GM12878 (cell line): ENCODE data around the gene OSER1. TPM values are rescaled to one million over a fixed set of nuclear protein-coding genes. Genes with fewer than 3 reads are reported as not detected.

Experiments
- ATAC-seq: fragments of 200-7000 bp; cut with Tn5 transposase; 3 replicates; pipeline ENCODE4 v1.9.1; 2020; ENCODE audit warnings: mild to moderate bottlenecking, moderate library complexity
- BruUV-seq: library from RNA; stranded (reverse); fragments of 400-500 nt; replicated peaks from 2 replicates; lab custom pipeline; 2021; lab: Mats Ljungman, UMichigan
- CTCF ChIA-PET: fragments of 300-600 bp; sonication (Branson Sonifier 250); formaldehyde crosslinking; extraction: SDS; loops from one replicate; lab custom pipeline; 2021; ENCODE audit warnings: inconsistent platforms; lab: Yijun Ruan, JAX
- POLR2A ChIA-PET: fragments of 350-600 bp; formaldehyde crosslinking; extraction: SDS; loops from one replicate; lab custom pipeline; 2021; ENCODE audit warnings: inconsistent platforms; lab: Charles Lee
- RAD21 ChIA-PET: fragments of 300-600 bp; sonication (Branson Sonifier 250); formaldehyde crosslinking; loops from one replicate; lab custom pipeline; 2023; ENCODE audit warnings: antibody characterized with exemption; ENCODE audit not compliant: unreplicated experiment; lab: Charles Lee
- SMC1A ChIA-PET: fragments of 300-600 bp; sonication (Branson Sonifier 250); formaldehyde crosslinking; loops from one replicate; lab custom pipeline; 2023; ENCODE audit not compliant: unreplicated experiment, uncharacterized antibody; lab: Charles Lee
- DNase-seq: peaks from one replicate; pipeline ENCODE4 v3.0.0-alpha.2; 2011; ENCODE audit warnings: low read depth, low spot score
- FAIRE-seq: peaks from 3 replicates; lab custom pipeline; 2011; peaks lifted over from hg19 to GRCh38; lab: Jason Lieb, UNC
- H2AFZ ChIP-seq: 2 replicates; pipeline ENCODE4 v1.6.0; 2011; ENCODE audit warnings: low read depth, low read length, control low read depth; ENCODE audit not compliant: control insufficient read depth
- H3K27ac ChIP-seq: 2 replicates; pipeline ENCODE4 v1.5.1; 2011; ENCODE audit warnings: control low read depth; ENCODE audit not compliant: control insufficient read depth, insufficient read depth
- H3K27me3 ChIP-seq, 2 experiments: replicated peaks in 1 of 2; 2 replicates each; pipeline versions ENCODE4 v1.6.0 to v1.6.1; 2011; ENCODE audit warnings: low read length in 1 of 2; ENCODE audit not compliant: control insufficient read depth in 2 of 2, insufficient read depth in 2 of 2
- H3K36me3 ChIP-seq, 2 experiments: 2 replicates each; pipeline ENCODE4 v1.5.1; 2011; ENCODE audit warnings: low read length in 1 of 2; ENCODE audit not compliant: control insufficient read depth in 2 of 2, insufficient read depth in 2 of 2
- H3K4me1 ChIP-seq: 2 replicates; pipeline ENCODE4 v1.6.1; 2011; ENCODE audit warnings: mild to moderate bottlenecking, low read length, moderate library complexity, mixed read lengths; ENCODE audit not compliant: control insufficient read depth, insufficient read depth
- H3K4me2 ChIP-seq: 2 replicates; pipeline ENCODE4 v1.6.0; 2011; ENCODE audit warnings: control low read depth; ENCODE audit not compliant: control insufficient read depth, insufficient read depth
- H3K4me3 ChIP-seq: fragments of 200-600 bp; sonication (generic); 2 replicates; pipeline ENCODE4 v1.5.1; 2016
- H3K79me2 ChIP-seq: 2 replicates; pipeline ENCODE4 v1.6.0; 2011; ENCODE audit warnings: low read length; ENCODE audit not compliant: control insufficient read depth, insufficient read depth
- H3K9ac ChIP-seq: 2 replicates; pipeline ENCODE4 v1.8.0; 2011; ENCODE audit warnings: low read length, control low read depth, mixed read lengths; ENCODE audit not compliant: control insufficient read depth, insufficient read depth
- H3K9me3 ChIP-seq: replicated peaks from 3 replicates; pipeline ENCODE4 v1.5.1; 2011; ENCODE audit warnings: mild to moderate bottlenecking, low read length; ENCODE audit not compliant: control insufficient read depth, insufficient read depth
- H4K20me1 ChIP-seq: 2 replicates; pipeline ENCODE4 v1.6.0; 2011; ENCODE audit not compliant: control insufficient read depth, insufficient read depth
- CBX5 ChIP-seq: sonication (generic); IDR thresholded peaks from 2 replicates; pipeline ENCODE4 v1.6.1; 2016; ENCODE audit warnings: low read depth, moderate library complexity, mild to moderate bottlenecking, inconsistent platforms
- EGR1 ChIP-seq, 2 experiments: IDR thresholded peaks; 1 replicate in 1 of 2; 2 replicates in 1 of 2; pipeline ENCODE4 v1.6.1; 2011 to 2012; ENCODE audit warnings: low read depth in 2 of 2, low read length in 2 of 2, borderline replicate concordance in 1 of 2, mild to moderate bottlenecking in 1 of 2, moderate library complexity in 1 of 2
- GABPA ChIP-seq: IDR thresholded peaks from 2 replicates; pipeline ENCODE4 v1.6.1; 2014; ENCODE audit warnings: antibody characterized with exemption, low read depth, mild to moderate bottlenecking, inconsistent platforms
- MTA3 ChIP-seq: IDR thresholded peaks from 2 replicates; pipeline ENCODE4 v1.6.1; 2012; ENCODE audit warnings: low read length, inconsistent platforms, borderline replicate concordance
- NFIC ChIP-seq: IDR thresholded peaks from 2 replicates; pipeline ENCODE4 v1.6.1; 2012; ENCODE audit warnings: low read depth, mild to moderate bottlenecking, inconsistent platforms, low read length, moderate library complexity
- NRF1 ChIP-seq: conservative IDR thresholded peaks from 2 replicates; pipeline ENCODE4 v1.6.1; 2011; ENCODE audit warnings: mild to moderate bottlenecking, low read depth, low read length, improper control_type of control experiment
- PBX3 ChIP-seq: IDR thresholded peaks from 2 replicates; pipeline ENCODE4 v1.6.1; 2011; ENCODE audit warnings: mild to moderate bottlenecking, low read depth, low read length, moderate library complexity; ENCODE audit not compliant: insufficient replicate concordance
- RUNX3 ChIP-seq: IDR thresholded peaks from 2 replicates; pipeline ENCODE4 v1.6.1; 2012; ENCODE audit warnings: low read length, inconsistent platforms
- SIN3A ChIP-seq: IDR thresholded peaks from 2 replicates; pipeline ENCODE4 v1.6.1; 2012; ENCODE audit warnings: low read depth, low read length, improper control_type of control experiment
- WRNIP1 ChIP-seq: IDR thresholded peaks from 2 replicates; pipeline ENCODE4 v1.6.1; 2011; ENCODE audit warnings: low read depth, low read length, improper control_type of control experiment, borderline replicate concordance
- ZNF24 ChIP-seq: fragments of 450-650 bp; IDR thresholded peaks from 2 replicates; pipeline ENCODE4 v1.6.1; 2017; ENCODE audit warnings: antibody characterized with exemption, mild to moderate bottlenecking
- ZNF384 ChIP-seq: IDR thresholded peaks from 2 replicates; pipeline ENCODE4 v1.6.1; 2012; ENCODE audit warnings: low read depth, mild to moderate bottlenecking, low read length, improper control_type of control experiment, borderline replicate concordance
- ZSCAN29 ChIP-seq: fragments of 450-650 bp; IDR thresholded peaks from 2 replicates; pipeline ENCODE4 v1.6.1; 2017; ENCODE audit warnings: mild to moderate bottlenecking, moderate library complexity
- WGBS: methylation state at CpG from one replicate; pipeline ENCODE4 v1.1.6; 2016; ENCODE audit warnings: low lambda C conversion rate; ENCODE audit not compliant: insufficient replicate concordance, insufficient coverage; ENCODE audit errors: missing lambda C conversion rate; 5-methylcytosine and 5-hydroxymethylcytosine counted together
- in situ Hi-C: fragments of 300-500 bp; cut with MboI; formaldehyde crosslinking; loops from 9 replicates; pipeline ENCODE4 v1.14.3; 2018; ENCODE audit warnings: mixed read lengths
- intact Hi-C: fragments of 100-400 bp; cut with micrococcal nuclease; formaldehyde crosslinking; loops from one replicate; pipeline ENCODE4 v1.14.2; 2022; ENCODE audit not compliant: unreplicated experiment
- polyA plus RNA-seq, 11 experiments: library from polyadenylated mRNA; depleted of rRNA in 4 of 11; unstranded in 6 of 11; stranded (reverse) in 5 of 11; fragments of >200 nt; fragmentation: Nextera tagmentation in 4 of 11; fragmentation: Illumina TruSeq in 1 of 11; extraction: Ambion mirVana in 4 of 11; extraction: Trizol in 1 of 11; gene quantifications; 1 replicate in 1 of 11; 2 replicates in 10 of 11; pipeline versions ENCODE4 v1.2.1 to v1.2.3, GENCODE V29; 2011 to 2016; ENCODE audit warnings: inconsistent platforms in 2 of 11, missing spikeins in 2 of 11, low read depth in 1 of 11
- total RNA-seq, 4 experiments: library from RNA; depleted of rRNA in 3 of 4; stranded (reverse); fragments of >200 nt in 3 of 4; fragmentation: Illumina TruSeq in 1 of 4; extraction: Trizol in 1 of 4; gene quantifications; 2 replicates each; pipeline versions ENCODE4 v1.2.1 to v1.2.3, GENCODE V29; 2013 to 2021
- TF ChIP-seq, protein P1 (sequence below): fragments of 450-650 bp; IDR thresholded peaks from 2 replicates; pipeline ENCODE4 v1.6.1; 2017; ENCODE audit warnings: antibody characterized with exemption, mild to moderate bottlenecking, moderate library complexity
- TF ChIP-seq, protein P2 (sequence below): fragments of 450-650 bp; IDR thresholded peaks from 2 replicates; pipeline ENCODE4 v1.6.1; 2017; ENCODE audit warnings: borderline replicate concordance

OSER1 gene
- total and polyA plus RNA-seq, 10 of the 15 experiments (the other 5 are each of a cell fraction or from before 2014, with no cell fraction given): 19.3 to 63.8 (median 28.4) TPM

GRCh38 chr20:44181611-44182010 lies 29.0 kb downstream of the OSER1 start (continued):
- TF ChIP-seq SIN3A: no peak
- TF ChIP-seq, protein P1, sequence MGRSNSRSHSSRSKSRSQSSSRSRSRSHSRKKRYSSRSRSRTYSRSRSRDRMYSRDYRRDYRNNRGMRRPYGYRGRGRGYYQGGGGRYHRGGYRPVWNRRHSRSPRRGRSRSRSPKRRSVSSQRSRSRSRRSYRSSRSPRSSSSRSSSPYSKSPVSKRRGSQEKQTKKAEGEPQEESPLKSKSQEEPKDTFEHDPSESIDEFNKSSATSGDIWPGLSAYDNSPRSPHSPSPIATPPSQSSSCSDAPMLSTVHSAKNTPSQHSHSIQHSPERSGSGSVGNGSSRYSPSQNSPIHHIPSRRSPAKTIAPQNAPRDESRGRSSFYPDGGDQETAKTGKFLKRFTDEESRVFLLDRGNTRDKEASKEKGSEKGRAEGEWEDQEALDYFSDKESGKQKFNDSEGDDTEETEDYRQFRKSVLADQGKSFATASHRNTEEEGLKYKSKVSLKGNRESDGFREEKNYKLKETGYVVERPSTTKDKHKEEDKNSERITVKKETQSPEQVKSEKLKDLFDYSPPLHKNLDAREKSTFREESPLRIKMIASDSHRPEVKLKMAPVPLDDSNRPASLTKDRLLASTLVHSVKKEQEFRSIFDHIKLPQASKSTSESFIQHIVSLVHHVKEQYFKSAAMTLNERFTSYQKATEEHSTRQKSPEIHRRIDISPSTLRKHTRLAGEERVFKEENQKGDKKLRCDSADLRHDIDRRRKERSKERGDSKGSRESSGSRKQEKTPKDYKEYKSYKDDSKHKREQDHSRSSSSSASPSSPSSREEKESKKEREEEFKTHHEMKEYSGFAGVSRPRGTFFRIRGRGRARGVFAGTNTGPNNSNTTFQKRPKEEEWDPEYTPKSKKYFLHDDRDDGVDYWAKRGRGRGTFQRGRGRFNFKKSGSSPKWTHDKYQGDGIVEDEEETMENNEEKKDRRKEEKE: no peak
- TF ChIP-seq EGR1 (IDR thresholded peaks at IDR 0.05; ENCODE audit: borderline replicate concordance in 1 of 2, low read depth in 2 of 2, low read length in 2 of 2): no peak
- no peak for TF ChIP-seq ZNF384
- no peak for TF ChIP-seq WRNIP1

DNA sequence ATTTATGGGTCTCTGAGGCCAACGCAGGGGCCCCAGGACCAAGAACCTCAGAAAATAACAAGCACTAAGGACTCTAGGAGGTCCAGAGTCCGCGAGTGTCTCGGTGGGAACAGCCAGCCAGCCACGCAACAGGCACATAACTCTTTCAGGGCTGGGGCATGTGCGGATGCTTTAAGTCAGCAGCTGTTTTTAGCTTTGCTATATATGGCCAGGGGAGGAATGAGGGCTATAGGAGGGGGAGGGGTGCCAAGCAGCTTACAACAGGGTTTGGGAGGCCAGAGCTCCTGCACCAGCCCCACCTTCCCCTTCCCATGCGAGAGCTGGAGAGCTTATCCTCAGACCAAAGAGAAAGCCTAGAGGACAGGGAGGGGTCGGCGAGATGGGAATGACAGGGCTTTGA lies 29.8 kb downstream of the OSER1 start:
- intact Hi-C loops (no loop called here), in situ Hi-C loops (no loop called here)
- no TSS peak for BruUV-seq
- Histone ChIP-seq H3K9me3 (no peaks in the 10 kb centered on the region), H3K4me3 (no peak overlapping the region), H3K27me3 (no peaks in the 10 kb centered on the region; a peak in 3 of 4 replicates), H3K9ac (no peak overlapping the region), H3K36me3 (no peaks in the 10 kb centered on the region), H3K27ac (no peak overlapping the region), H4K20me1 (no peaks in the 10 kb centered on the region), H3K4me1 (no peaks in the 10 kb centered on the region), H2AFZ (no peak overlapping the region), H3K79me2 (no peaks in the 10 kb centered on the region), H3K4me2 (no peak overlapping the region)
- ChIA-PET SMC1A (no interaction called here), CTCF (interaction anchor here (0.6 to 3.2 kb wide), 4 partner anchors 9 to 771 kb away, joined by 3 to 11 read pairs (median 5); no protein-coding TSS in a partner anchor), RAD21 (no interaction called here), POLR2A (no interaction called here)
- WGBS: 24% methylated on average over 9 of the region's 9 CpGs
- DNase-seq (no peak), ATAC-seq (no peak), FAIRE-seq (no peak)
- TF ChIP-seq RUNX3: no peak
- no peak for TF ChIP-seq ZSCAN29
- TF ChIP-seq MTA3: no peak
- no peak for TF ChIP-seq ZNF24
- TF ChIP-seq, protein P1: no peak
- TF ChIP-seq, protein P2, sequence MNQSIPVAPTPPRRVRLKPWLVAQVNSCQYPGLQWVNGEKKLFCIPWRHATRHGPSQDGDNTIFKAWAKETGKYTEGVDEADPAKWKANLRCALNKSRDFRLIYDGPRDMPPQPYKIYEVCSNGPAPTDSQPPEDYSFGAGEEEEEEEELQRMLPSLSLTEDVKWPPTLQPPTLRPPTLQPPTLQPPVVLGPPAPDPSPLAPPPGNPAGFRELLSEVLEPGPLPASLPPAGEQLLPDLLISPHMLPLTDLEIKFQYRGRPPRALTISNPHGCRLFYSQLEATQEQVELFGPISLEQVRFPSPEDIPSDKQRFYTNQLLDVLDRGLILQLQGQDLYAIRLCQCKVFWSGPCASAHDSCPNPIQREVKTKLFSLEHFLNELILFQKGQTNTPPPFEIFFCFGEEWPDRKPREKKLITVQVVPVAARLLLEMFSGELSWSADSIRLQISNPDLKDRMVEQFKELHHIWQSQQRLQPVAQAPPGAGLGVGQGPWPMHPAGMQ: no peak
- no peak for TF ChIP-seq NFIC
- TF ChIP-seq CBX5: no peak
- TF ChIP-seq ZNF384: no peak
- TF ChIP-seq GABPA: no peak
- TF ChIP-seq PBX3: no peak
- no peak for TF ChIP-seq NRF1
